NB4 (cell line): ENCODE results near the gene RABL6.

Experiments
- MAX ChIP-seq: IDR thresholded peaks from 2 replicates; pipeline ENCODE4 v1.6.1; 2011; ENCODE audit warnings: low read depth, low read length
- MYC ChIP-seq: IDR thresholded peaks from 2 replicates; pipeline ENCODE4 v1.6.1; 2011; ENCODE audit warnings: low read depth, low read length
- POLR2A ChIP-seq: IDR thresholded peaks from 2 replicates; pipeline ENCODE4 v1.6.1; 2011; ENCODE audit warnings: mild to moderate bottlenecking; ENCODE audit not compliant: insufficient read length; ENCODE audit errors: extremely low read depth
- TF ChIP-seq, protein P1 (sequence below): IDR thresholded peaks from one replicate; pipeline ENCODE4 v1.5.1; 2012; ENCODE audit warnings: low read depth, low read length

- TF ChIP-seq, protein P1, sequence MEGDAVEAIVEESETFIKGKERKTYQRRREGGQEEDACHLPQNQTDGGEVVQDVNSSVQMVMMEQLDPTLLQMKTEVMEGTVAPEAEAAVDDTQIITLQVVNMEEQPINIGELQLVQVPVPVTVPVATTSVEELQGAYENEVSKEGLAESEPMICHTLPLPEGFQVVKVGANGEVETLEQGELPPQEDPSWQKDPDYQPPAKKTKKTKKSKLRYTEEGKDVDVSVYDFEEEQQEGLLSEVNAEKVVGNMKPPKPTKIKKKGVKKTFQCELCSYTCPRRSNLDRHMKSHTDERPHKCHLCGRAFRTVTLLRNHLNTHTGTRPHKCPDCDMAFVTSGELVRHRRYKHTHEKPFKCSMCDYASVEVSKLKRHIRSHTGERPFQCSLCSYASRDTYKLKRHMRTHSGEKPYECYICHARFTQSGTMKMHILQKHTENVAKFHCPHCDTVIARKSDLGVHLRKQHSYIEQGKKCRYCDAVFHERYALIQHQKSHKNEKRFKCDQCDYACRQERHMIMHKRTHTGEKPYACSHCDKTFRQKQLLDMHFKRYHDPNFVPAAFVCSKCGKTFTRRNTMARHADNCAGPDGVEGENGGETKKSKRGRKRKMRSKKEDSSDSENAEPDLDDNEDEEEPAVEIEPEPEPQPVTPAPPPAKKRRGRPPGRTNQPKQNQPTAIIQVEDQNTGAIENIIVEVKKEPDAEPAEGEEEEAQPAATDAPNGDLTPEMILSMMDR = no peak
- no peak for TF ChIP-seq POLR2A
- no peak for TF ChIP-seq MAX
- TF ChIP-seq MYC = no peak
Observed at GRCh38 chr9:136784249-136784996, 23.3 kb upstream of the RABL6 start.
